ENCODE results near the gene CLSTN3.
A peak's percentile ranks its signal among the peaks of the same experiment; 100 is the strongest.
"Not testable (repeated sequence)": the region's sequence is repeated elsewhere in the genome, so short reads cannot be mapped to it uniquely, and the experiment has no call there.

CLSTN3 gene

DNA sequence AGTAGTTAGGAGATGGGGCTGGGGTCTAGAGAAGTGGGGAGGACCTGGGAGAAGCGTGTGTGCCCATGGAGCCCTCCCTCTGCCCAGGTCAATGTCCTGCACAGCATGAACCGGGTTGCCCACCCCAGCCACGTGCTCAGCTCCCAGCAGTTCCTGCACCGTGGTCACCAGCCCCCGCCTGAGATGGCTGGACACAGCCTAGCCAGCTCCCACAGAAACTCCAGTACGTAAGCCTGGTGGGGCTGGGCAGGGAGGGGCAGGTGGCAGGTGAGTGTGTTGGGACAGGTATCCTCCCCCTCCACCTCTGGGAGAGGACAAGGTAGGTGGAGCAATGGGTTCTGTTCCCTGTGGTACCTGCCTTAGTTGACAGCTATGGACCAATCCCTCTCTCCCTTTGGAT, 20.7 kb downstream of the CLSTN3 start:
- no peak for DNase-seq (ENCODE audit: low read depth)

GRCh38 chr12:7151532-7151931, 21.4 kb downstream of the CLSTN3 start:
- no peak for DNase-seq (ENCODE audit: low read depth)

GRCh38 chr12:7152818-7153217, 22.6 kb downstream of the CLSTN3 start:
- DNase-seq (ENCODE audit: low read depth), result no peak

DNA sequence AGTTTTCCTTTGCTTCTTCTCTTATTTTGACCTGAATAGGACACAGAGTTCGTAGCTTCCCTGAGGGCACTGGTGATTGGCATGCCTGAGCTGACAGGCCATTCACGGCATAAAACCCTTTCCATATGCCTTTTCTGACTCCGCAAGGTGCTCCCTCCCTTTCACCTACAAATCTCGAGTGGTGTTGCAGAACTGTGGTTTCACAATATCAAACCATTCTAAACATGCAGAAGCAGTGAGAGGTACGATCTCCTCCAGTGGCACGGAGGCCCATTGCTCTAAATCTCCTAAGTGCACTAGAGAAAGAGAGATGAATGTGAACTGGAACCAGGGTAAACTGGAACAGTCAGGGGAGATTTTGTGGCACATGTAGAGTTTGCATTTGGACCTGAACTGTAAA, 23.9 kb downstream of the CLSTN3 start:
- no peak for DNase-seq (ENCODE audit: low read depth)

GRCh38 chr12:7154901-7155470, 24.8 kb downstream of the CLSTN3 start:
- DNase-seq (ENCODE audit: low read depth), result peak; percentile 70

GRCh38 chr12:7155471-7156034, 25.4 kb downstream of the CLSTN3 start:
- peak; percentile 38 for DNase-seq (ENCODE audit: low read depth)

GRCh38 chr12:7156259-7157197, 26.4 kb downstream of the CLSTN3 start:
- DNase-seq (ENCODE audit: low read depth), result no peak

DNA sequence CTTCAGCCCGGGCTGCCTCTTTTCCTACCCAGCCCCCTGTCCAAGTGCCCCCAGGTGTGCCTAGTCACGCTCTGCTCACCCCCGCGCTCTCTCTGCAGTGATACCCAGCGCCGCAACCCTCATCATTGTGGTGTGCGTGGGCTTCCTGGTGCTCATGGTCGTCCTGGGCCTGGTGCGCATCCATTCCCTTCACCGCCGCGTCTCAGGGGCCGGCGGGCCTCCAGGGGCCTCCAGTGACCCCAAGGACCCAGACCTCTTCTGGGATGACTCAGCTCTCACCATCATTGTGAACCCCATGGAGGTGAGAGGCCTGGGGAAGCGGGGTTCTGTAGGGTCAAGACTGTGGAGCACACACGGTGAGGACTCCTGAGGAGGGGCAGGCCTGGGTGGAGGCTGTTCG, 27.2 kb downstream of the CLSTN3 start:
- no peak for DNase-seq (ENCODE audit: low read depth)

DNA sequence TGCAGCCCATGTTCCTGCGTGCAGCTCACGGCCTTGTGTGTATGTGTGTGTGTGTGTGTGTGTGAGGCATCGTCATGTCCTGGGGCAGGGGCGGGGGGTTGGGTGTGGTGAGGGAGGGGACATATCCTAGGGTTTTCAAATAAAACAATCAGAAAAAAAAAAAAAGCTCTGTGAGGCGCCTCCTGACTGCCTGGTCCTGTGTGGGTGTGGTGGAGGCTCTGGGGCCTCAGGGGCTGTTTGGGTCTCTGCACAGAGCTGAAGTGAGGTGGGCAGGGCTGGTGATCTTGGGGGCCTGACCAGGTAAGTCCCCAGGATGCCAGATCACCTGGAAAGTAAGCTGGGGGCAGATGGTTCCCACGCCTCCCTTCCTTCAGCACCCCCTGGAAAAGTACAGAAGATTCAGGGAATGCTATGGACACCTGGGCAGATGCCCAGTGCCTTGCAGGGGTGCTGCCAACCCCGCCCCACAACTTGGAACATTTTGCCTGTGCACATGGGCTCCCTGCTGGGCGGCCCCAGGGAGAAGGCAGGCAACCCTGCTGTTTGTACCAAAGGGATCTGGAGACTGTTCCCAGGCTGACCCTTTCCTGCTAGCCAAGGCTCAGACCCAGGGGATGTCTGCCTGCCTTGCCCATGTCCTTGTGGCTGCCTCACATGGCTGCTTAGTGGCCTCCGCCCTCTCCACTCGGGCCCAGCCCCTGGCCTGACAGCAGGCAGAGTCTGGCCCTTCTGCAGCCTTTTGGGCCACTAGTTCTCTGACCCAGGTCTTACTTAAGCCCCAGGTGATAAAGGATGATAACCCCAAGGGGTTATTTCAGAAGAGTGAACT, 28.8 kb downstream of the CLSTN3 start:
- DNase-seq (ENCODE audit: low read depth), result no peak

DNA sequence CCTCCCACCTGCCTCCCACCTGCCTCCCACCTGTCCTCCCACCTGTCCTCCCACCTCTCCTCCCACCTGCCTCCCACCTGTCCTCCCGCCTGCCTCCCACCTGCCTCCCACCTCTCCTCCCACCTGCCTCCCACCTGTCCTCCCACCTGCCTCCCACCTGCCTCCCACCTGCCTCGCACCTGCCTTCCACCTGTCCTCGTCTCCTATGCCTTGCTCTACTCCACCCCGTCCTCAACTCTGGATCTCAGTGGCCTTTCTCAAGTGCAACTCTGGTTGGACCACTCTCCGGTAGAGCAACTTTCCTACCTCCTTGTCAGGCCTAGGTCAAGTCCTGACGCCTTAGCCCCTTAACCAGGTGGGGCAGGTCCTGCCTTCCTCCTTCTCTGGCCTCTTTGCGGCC, 30.0 kb downstream of the CLSTN3 start:
- DNase-seq (ENCODE audit: low read depth), result no peak

- DNase-seq (ENCODE audit: low read depth), result no peak
Measured at GRCh38 chr12:7161327-7161726, 31.2 kb downstream of the CLSTN3 start.

DNA sequence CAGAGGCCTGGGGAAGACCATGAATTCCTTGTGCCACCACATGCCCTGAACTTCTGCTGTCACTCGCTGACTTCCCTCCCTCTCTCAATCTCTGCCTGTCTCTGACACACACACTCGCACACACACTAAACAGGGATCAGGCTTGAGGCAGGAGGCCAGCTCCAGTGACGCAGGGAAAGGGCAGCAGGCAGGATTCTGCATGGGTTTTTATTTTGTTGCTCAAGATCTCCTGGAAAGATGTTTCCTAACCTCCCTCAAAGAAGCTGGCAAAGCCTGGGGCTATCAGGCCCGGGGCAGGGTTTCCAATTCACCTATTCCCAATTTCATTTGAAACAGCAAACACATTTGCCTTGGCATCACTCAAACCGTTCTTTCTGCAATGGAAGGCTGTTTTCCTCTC, 31.6 kb downstream of the CLSTN3 start:
- peak; percentile 35 for DNase-seq (ENCODE audit: low read depth)

DNA sequence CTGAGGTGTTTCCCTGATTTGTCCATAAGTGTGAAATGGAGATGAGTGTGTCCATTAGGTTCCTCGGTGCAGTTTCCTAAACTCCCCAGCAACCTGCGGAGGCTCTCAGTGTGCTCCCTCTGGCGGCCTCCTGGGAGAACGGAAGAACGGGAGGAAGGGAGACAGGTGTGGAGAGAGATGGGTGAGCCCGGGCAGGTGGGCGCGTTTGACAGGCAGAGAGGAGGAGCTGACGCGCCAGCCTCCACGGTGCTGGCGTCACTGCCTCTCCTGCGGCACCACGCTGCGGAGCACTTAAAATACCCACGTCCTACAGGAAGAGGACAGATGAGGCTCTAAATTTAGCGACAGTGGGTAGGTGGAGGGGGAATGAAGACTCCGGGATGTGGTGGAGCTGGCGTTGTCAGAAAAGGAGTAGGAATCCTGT, 32.5 kb downstream of the CLSTN3 start:
- peak; percentile 30 for DNase-seq (ENCODE audit: low read depth)

DNA sequence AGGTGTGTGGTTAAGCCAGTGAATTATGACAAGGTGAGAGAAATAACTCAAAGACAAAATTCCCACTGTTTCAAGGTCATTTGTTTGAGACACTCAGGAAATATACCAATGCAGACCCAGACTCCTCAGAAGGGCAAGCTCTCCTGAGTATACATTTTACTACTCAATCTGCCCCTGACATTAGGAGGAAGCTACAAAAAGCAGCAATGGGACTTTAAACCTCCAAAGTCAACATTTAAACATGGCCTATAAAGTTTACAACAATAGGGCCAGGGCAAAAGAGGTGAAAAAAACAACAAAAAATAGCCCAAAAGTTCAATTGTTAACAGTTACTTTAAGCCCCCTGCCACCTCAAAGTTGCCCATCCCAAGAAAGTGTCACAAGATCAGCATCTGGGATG, 39.8 kb downstream of the CLSTN3 start:
- DNase-seq (ENCODE audit: low read depth), result no peak

DNA sequence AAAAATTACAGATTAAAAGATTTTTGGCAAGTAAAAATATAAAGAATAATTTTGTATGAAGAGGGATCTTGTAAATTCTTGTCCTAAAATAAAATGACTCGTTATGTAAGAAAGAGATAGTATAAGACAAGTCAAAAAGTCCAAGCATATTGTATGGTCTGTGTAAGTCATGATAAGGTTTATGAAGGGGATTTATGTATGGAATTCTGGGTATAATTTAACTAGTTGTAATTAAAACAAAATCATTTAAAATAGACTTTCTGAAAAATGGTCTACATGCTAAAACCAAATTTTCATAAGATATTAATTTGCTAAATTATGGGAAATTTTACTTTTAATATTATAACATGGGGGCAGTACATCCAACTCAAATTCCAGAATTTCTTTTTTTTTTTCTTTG, 41.7 kb downstream of the CLSTN3 start:
- no peak for DNase-seq (ENCODE audit: low read depth)

GRCh38 chr12:7175493-7175892, 45.3 kb downstream of the CLSTN3 start:
- peak; percentile 81 for DNase-seq (ENCODE audit: low read depth)

GRCh38 chr12:7176595-7176994, 46.4 kb downstream of the CLSTN3 start:
- DNase-seq (ENCODE audit: low read depth), result no peak

GRCh38 chr12:7178481-7178880, 48.3 kb downstream of the CLSTN3 start:
- no peak for DNase-seq (ENCODE audit: low read depth)

GRCh38 chr12:7180685-7181084, 50.5 kb downstream of the CLSTN3 start:
- DNase-seq (ENCODE audit: low read depth), result peak; percentile 61

DNA sequence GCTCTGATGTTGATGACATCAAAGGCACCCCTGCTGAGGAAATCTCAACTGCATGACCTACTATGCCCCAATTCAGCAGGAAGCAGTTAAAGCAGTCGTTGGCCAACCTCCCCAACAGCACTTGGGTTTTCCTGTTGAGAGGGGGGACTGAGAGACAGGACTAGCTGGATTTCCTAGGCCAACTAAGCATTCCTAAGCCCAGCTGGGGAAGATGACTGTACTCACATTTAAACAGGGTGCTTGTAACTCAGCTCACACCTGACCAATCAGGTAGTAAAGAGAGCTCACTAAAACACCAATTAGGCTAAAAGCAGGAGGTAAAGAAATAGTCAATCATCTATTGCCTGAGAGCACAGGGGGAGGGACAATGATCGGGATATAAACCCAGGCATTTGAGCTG, 55.9 kb downstream of the CLSTN3 start:
- not testable (repeated sequence) for DNase-seq (ENCODE audit: low read depth)

DNA sequence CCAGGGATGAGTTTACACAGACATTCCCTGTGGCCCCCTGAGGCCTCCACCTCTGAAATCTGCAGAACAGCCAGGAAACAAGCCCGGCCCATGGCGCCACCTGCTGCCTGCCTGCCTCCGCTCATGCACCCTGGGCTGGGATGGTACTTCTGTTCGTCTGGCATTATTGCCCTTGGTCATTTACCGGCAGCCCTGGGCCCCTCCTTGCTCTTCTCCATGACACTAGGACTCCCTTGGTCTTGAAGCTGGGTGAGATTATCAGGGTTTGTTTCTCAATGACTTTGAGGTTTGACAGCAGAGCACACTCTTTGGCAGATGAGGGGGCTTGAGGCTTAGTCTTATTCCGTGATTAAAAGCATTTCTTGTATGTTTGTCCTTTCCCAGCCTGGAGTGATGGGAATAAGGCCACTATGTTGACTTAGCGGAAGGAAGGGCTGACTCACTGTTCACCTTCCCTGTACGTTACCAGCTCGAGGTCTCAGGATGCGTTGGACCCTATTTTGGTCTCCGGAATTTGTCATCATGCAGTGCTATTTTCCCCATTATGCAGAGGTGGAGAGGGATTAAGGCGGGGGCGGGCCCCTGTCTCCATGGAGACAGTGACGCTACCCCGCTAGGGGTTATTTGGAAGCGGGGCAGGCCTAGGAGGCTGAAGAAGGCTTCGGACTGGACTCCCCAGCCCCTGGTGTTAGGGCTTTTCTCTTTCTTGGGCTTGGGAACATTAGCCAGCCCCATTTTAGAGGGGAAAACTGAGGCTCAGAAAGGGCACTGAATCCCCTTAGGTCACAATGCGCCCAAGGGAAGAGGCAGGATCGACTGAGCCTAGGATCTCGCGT, 58.6 kb downstream of the CLSTN3 start:
- DNase-seq (ENCODE audit: low read depth), result peak; percentile 76

Measured in EH (cell line).